AG04450 (cell line): ENCODE measurements around the gene SAMD13. TPM values are rescaled to one million over a fixed set of nuclear protein-coding genes. Genes with fewer than 3 reads are reported as not detected.
"Not testable (repeated sequence)": the region's sequence is repeated elsewhere in the genome, so short reads cannot be mapped to it uniquely, and the experiment has no call there.

Experiments
- CTCF ChIA-PET: fragments of 300-600, 350-600 bp; formaldehyde crosslinking; extraction: SDS; loops from one replicate; lab custom pipeline; 2022; ENCODE audit warnings: antibody characterized with exemption, inconsistent platforms; lab: Charles Lee
- POLR2A ChIA-PET: fragments of 350-600 bp; formaldehyde crosslinking; extraction: SDS; loops from one replicate; lab custom pipeline; 2021; ENCODE audit warnings: antibody characterized with exemption, inconsistent platforms; lab: Yijun Ruan, JAX
- DNase-seq: peaks from one replicate; pipeline ENCODE4 v3.0.0-alpha.2; 2011; ENCODE audit warnings: low read depth, low spot score
- H3K27ac ChIP-seq: one replicate; pipeline ENCODE4 v1.5.1; 2012; ENCODE audit warnings: low read depth, low read length, control low read depth
- H3K27me3 ChIP-seq: one replicate; pipeline ENCODE4 v1.6.0; 2012; ENCODE audit warnings: low read length; ENCODE audit not compliant: control insufficient read depth, insufficient read depth
- H3K4me3 ChIP-seq: 2 replicates; pipeline ENCODE4 v1.5.1; 2011; ENCODE audit warnings: mild to moderate bottlenecking, low read depth, low read length, control low read depth
- H3K9me3 ChIP-seq: 2 replicates; pipeline ENCODE4 v1.5.1; 2012; ENCODE audit warnings: low read length; ENCODE audit not compliant: control insufficient read depth, insufficient read depth
- CTCF ChIP-seq: IDR thresholded peaks from 2 replicates; pipeline ENCODE4 v1.5.1; 2011; ENCODE audit warnings: low read depth, low read length, control low read depth, inconsistent platforms
- polyA plus RNA-seq: library from polyadenylated mRNA; depleted of rRNA; stranded (reverse); fragments of >200 nt; gene quantifications from 2 replicates; pipeline ENCODE4 v1.2.3, GENCODE V29; 2011

The SAMD13 gene
- polyA plus RNA-seq, 1 experiment: 1.0 TPM

GRCh38 chr1:84282780-84283333 is 18.7 kb upstream of the SAMD13 start:
- CTCF ChIA-PET: no interaction called here
- no peak for DNase-seq
- Histone ChIP-seq H3K27ac (no peak overlapping the region), H3K27me3 (no peaks in the 10 kb centered on the region), H3K9me3 (peaks cover 5% of the 10 kb centered on the region; the same call in 1 of the 2 replicates), H3K4me3 (no peak overlapping the region)
- no peak for TF ChIP-seq CTCF
- POLR2A ChIA-PET: no interaction called here

GRCh38 chr1:84283381-84283780 is 18.1 kb upstream of the SAMD13 start:
- CTCF ChIA-PET: no interaction called here
- POLR2A ChIA-PET: no interaction called here
- Histone ChIP-seq H3K27ac (no peak overlapping the region), H3K27me3 (no peaks in the 10 kb centered on the region), H3K9me3 (peaks cover 6% of the 10 kb centered on the region; the same call in 1 of the 2 replicates), H3K4me3 (no peak overlapping the region)
- no peak for DNase-seq
- no peak for TF ChIP-seq CTCF

GRCh38 chr1:84286071-84286470 is 15.4 kb upstream of the SAMD13 start:
- no peaks in the 10 kb centered on the region for H3K27me3 ChIP-seq
- ChIA-PET POLR2A (no interaction called here), CTCF (interaction anchor here (0.7 kb wide), 1 partner anchor 18 kb away, joined by 4 read pairs; no protein-coding TSS in a partner anchor)
- peak; percentile 50 for DNase-seq
- peaks cover 11% of the 10 kb centered on the region; the same call in 1 of the 2 replicates for H3K9me3 ChIP-seq
- no peak overlapping the region for H3K4me3 ChIP-seq
- no peak for TF ChIP-seq CTCF
- H3K27ac ChIP-seq: no peak overlapping the region

GRCh38 chr1:84287389-84287788 is 14.1 kb upstream of the SAMD13 start:
- CTCF ChIA-PET, POLR2A ChIA-PET: not testable (repeated sequence)
- peaks cover 11% of the 10 kb centered on the region; the same call in 1 of the 2 replicates for H3K9me3 ChIP-seq

GRCh38 chr1:84289169-84289785 is 12.2 kb upstream of the SAMD13 start:
- H3K27ac ChIP-seq: no peak overlapping the region
- H3K4me3 ChIP-seq: no peak overlapping the region
- peaks cover 11% of the 10 kb centered on the region; the same call in 1 of the 2 replicates for H3K9me3 ChIP-seq
- DNase-seq: no peak
- POLR2A ChIA-PET: interaction anchor here (0.6 kb wide), 1 partner anchor 49 kb away, joined by 7 read pairs; no protein-coding TSS in a partner anchor
- no peak for TF ChIP-seq CTCF
- CTCF ChIA-PET: interaction anchor here (0.6 to 1.1 kb wide), 3 partner anchors 13 to 331 kb away, joined by 3 to 5 read pairs (median 5); no protein-coding TSS in a partner anchor
- H3K27me3 ChIP-seq: no peaks in the 10 kb centered on the region

More at GRCh38 chr1:84287389-84287788, 14.1 kb upstream of the SAMD13 start:
- H3K4me3 ChIP-seq, DNase-seq, H3K27ac ChIP-seq, H3K27me3 ChIP-seq: not testable (repeated sequence)
